Testis (tissue), 2 donors: ENCODE measurements around the gene CYP21A2.
"Not testable (repeated sequence)": the region's sequence is repeated elsewhere in the genome, so short reads cannot be mapped to it uniquely, and the experiment has no call there.

Source experiments
- POLR2A ChIP-seq: fragments of 450-650 bp; IDR thresholded peaks from one replicate; pipeline ENCODE4 v1.6.1; 2017; ENCODE audit warnings: antibody characterized with exemption, mild to moderate bottlenecking, moderate library complexity
- TF ChIP-seq, protein P1 (sequence below), 3 experiments: fragments of 450-650 bp in 2 of 3; fragments of 200-600 bp in 1 of 3; sonication (generic) in 1 of 3; IDR thresholded peaks; one replicate each; pipeline ENCODE4 v1.5.1; 2016 to 2019; ENCODE audit warnings: antibody characterized with exemption in 3 of 3, mild to moderate bottlenecking in 2 of 3, moderate library complexity in 1 of 3

DNA sequence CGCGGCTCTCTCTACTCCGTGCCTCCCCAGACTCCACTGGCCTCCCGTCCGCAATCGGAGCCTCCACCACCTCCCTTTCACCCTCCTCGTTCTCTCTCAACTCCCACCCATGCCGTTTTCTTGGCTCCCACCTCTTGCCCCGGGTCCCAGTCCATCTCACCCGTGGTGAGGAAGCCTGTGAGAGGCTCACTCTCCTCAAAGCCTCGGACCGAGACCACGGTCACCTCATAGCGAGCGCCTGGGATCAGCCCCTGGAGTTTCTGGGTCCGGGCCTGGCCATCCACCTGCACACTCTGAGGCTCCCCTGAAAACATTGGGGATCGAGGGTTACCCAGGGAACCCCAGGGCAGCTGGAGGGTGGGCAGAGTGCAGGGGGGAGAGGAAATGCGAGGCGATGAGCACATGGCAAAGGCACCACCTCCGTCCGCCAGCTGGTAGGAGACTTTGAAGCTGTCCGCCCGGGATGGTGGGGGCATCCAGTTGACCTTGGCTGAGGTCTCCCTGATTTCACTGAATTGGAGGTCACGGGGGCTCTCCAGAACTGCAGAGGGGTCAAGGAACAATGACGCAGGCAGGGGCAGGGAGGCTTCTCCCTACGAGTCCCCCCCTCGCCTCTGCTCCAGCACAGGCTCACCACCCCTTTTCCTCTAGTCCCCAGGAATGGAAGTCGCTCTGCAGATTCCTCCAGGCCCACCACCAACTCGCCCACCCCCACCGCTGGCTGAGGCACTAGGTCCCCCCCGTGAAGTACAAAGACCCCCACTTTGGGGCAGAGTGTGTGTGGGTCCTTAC, 5.6 kb downstream of the CYP21A2 start:
- TF ChIP-seq, protein P1, sequence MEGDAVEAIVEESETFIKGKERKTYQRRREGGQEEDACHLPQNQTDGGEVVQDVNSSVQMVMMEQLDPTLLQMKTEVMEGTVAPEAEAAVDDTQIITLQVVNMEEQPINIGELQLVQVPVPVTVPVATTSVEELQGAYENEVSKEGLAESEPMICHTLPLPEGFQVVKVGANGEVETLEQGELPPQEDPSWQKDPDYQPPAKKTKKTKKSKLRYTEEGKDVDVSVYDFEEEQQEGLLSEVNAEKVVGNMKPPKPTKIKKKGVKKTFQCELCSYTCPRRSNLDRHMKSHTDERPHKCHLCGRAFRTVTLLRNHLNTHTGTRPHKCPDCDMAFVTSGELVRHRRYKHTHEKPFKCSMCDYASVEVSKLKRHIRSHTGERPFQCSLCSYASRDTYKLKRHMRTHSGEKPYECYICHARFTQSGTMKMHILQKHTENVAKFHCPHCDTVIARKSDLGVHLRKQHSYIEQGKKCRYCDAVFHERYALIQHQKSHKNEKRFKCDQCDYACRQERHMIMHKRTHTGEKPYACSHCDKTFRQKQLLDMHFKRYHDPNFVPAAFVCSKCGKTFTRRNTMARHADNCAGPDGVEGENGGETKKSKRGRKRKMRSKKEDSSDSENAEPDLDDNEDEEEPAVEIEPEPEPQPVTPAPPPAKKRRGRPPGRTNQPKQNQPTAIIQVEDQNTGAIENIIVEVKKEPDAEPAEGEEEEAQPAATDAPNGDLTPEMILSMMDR (IDR thresholded peaks at IDR 0.05) = not testable (repeated sequence)
- TF ChIP-seq POLR2A = not testable (repeated sequence)
